Esophagus squamous epithelium (tissue), 4 donors: ENCODE data around the gene TCIRG1.
"Not testable (repeated sequence)": the region's sequence is repeated elsewhere in the genome, so short reads cannot be mapped to it uniquely, and the experiment has no call there.

ENCODE experiments used
- POLR2A ChIP-seq, 4 donors: fragments of 450-650 bp; IDR thresholded peaks; one replicate each; pipeline ENCODE4 v1.6.1; 2017; ENCODE audit warnings: antibody characterized with exemption in 4 of 4, mild to moderate bottlenecking in 4 of 4, moderate library complexity in 3 of 4
- TF ChIP-seq, protein P1 (sequence below), 6 experiments: fragments of 450-650 bp in 4 of 6; fragments of 200-600 bp in 2 of 6; sonication (generic) in 2 of 6; IDR thresholded peaks; one replicate each; pipeline ENCODE4 v1.5.1; 2016 to 2019; ENCODE audit warnings: antibody characterized with exemption in 6 of 6, mild to moderate bottlenecking in 4 of 6, moderate library complexity in 4 of 6

DNA sequence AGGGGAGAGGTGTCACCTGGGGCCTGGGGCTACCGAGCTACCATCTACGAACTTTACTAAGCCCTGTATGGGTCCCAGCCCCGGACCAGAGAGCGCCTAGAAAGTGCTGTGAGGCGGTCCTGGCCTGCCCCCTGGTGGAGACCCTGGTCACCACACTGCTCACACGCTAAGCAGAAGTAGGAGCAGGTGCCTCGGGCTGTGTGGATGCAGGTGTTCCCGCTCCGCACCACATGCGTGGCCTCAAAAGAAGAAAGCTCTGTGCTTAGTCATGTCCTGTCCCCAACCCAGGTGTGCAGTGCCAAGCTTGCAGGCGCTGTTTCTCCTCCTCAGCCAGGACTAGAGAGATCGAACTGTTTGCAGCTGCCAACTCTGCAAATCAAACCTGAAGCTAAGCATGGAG, 45.0 kb upstream of the TCIRG1 start:
- TF ChIP-seq, protein P1, sequence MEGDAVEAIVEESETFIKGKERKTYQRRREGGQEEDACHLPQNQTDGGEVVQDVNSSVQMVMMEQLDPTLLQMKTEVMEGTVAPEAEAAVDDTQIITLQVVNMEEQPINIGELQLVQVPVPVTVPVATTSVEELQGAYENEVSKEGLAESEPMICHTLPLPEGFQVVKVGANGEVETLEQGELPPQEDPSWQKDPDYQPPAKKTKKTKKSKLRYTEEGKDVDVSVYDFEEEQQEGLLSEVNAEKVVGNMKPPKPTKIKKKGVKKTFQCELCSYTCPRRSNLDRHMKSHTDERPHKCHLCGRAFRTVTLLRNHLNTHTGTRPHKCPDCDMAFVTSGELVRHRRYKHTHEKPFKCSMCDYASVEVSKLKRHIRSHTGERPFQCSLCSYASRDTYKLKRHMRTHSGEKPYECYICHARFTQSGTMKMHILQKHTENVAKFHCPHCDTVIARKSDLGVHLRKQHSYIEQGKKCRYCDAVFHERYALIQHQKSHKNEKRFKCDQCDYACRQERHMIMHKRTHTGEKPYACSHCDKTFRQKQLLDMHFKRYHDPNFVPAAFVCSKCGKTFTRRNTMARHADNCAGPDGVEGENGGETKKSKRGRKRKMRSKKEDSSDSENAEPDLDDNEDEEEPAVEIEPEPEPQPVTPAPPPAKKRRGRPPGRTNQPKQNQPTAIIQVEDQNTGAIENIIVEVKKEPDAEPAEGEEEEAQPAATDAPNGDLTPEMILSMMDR (IDR thresholded peaks at IDR 0.05): peak; percentile 41 to 90 (median 64)
- TF ChIP-seq POLR2A (IDR thresholded peaks at IDR 0.05): not testable (repeated sequence)
